Stimulated activated CD4-positive, alpha-beta T cell treated with anti-CD3 and anti-CD28 coated beads, Interleukin-4, amount 100 ng/mL, for 24 hours (primary cell): ENCODE measurements around the gene MMEL1.

Source experiments
- DNase-seq: peaks from one replicate; pipeline ENCODE4 v3.0.0-alpha.2; 2020

The MMEL1 gene

GRCh38 chr1:2541619-2542245, 91.1 kb downstream of the MMEL1 start:
- DNase-seq, result no peak

GRCh38 chr1:2540816-2541492, 91.9 kb downstream of the MMEL1 start:
- no peak for DNase-seq
